Adrenal gland (tissue), 5 donors: Measurements from ENCODE around the gene HADHA.

Experiments used
- POLR2A ChIP-seq, 2 donors: fragments of 450-650 bp; IDR thresholded peaks; one replicate each; pipeline ENCODE4 v1.6.1; 2017; ENCODE audit warnings: antibody characterized with exemption in 2 of 2, mild to moderate bottlenecking in 2 of 2, moderate library complexity in 1 of 2
- TF ChIP-seq, protein P1 (sequence below), 6 experiments: fragments of 450-650 bp in 4 of 6; fragments of 200-600 bp in 2 of 6; sonication (generic) in 1 of 6; IDR thresholded peaks; 1 replicate in 5 of 6; 2 replicates in 1 of 6; pipeline versions ENCODE4 v1.5.1 to v1.8.0; 2016 to 2021; ENCODE audit warnings: antibody characterized with exemption in 6 of 6, mild to moderate bottlenecking in 2 of 6, moderate library complexity in 1 of 6
- donor health status: DM: no; HTN: no; CAD: no.

DNA sequence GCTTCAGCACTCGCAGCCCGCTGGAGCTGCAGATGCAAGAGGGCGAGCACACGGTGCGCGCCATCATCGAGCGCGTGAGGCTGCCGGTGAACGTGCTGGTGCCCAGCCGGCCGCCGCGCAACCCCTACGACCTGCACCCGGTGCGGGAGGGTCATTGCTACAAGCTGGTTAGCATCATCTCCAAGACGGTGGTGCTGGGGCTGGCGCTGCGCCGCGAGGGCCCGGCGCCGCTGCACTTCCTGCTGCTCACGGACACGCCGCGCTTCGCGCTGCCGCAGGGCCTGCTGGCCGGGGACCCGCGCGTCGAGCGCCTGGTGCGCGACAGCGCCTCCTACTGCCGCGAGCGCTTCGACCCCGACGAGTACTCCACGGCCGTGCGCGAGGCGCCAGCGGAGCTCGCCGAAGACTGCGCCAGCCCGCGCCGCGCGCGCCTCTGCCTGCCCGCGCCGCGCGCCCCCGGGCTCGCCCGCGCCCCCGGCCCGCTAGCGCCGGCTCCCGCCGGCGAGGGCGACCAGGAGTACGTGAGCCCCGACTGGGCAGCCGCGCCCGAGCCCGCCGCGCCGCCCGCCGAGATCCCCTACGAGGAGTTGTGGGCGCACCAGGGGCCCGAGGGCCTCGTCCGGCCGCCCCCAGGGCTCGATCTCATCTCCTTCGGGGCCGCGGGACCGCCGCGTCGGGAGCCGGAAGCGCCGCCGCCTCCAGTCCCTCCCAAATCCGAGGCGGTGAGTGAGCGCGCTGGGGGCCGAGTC, 59.7 kb downstream of the HADHA start:
- TF ChIP-seq POLR2A (IDR thresholded peaks at IDR 0.05): no peak
- TF ChIP-seq, protein P1, sequence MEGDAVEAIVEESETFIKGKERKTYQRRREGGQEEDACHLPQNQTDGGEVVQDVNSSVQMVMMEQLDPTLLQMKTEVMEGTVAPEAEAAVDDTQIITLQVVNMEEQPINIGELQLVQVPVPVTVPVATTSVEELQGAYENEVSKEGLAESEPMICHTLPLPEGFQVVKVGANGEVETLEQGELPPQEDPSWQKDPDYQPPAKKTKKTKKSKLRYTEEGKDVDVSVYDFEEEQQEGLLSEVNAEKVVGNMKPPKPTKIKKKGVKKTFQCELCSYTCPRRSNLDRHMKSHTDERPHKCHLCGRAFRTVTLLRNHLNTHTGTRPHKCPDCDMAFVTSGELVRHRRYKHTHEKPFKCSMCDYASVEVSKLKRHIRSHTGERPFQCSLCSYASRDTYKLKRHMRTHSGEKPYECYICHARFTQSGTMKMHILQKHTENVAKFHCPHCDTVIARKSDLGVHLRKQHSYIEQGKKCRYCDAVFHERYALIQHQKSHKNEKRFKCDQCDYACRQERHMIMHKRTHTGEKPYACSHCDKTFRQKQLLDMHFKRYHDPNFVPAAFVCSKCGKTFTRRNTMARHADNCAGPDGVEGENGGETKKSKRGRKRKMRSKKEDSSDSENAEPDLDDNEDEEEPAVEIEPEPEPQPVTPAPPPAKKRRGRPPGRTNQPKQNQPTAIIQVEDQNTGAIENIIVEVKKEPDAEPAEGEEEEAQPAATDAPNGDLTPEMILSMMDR (IDR thresholded peaks at IDR 0.05): peak in 5 of 6 experiments; percentile 8 to 81 (median 53)
